NCI-H2107 treated with DMSO at 0.1 percent for 48 hours (cell line): Measurements from ENCODE around the gene SPC25.
A peak's percentile ranks its signal among the peaks of the same experiment; 100 is the strongest.

ENCODE experiments used
- DNase-seq: peaks from one replicate; lab custom pipeline; 2025; ENCODE audit not compliant: unreplicated experiment; lab: John Stamatoyannopoulos, UW

The SPC25 gene

GRCh38 chr2:168848225-168848624 is 42.0 kb downstream of the SPC25 start:
- peak; percentile 63 for DNase-seq

DNA sequence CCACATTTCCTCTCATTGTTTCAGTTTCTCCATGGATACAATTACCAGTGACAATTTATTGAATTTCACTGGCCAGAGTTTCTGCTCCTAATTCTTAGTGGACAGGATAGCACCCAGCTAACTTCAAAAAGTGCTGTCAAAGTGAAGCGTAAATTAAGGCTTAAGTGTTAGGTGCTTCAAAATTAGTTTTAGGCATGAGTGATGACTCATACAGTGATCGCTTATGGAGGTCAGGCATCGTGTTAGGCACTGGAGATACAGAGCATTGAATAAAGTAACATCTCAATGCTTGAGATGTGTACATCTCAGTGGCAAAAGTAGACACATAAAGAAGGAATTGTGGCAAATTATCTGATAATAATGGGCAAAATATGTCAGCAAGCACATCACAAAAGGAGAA is 47.0 kb downstream of the SPC25 start:
- no peak for DNase-seq

- no peak for DNase-seq
Measured at GRCh38 chr2:168841445-168841844, 48.8 kb downstream of the SPC25 start.

GRCh38 chr2:168835969-168836368 is 54.3 kb downstream of the SPC25 start:
- DNase-seq = no peak

DNA sequence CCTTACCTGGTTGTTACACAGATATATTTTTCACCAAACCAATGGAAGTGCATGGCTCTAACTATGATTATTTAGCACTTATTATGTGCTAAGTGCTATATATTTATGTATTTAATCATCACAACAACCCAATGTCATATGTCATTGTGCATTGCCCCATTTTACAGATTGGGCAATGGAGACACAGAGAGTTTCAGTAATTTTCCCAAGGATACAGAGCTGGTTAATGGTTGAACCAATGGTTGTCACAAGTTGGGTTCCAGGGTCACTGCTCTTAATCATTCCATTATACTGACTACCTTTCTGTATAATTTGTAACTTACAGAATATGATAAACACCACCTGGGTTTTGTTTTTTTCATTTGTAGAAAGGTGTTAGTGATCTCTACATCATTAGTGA is 58.6 kb downstream of the SPC25 start:
- no peak for DNase-seq

- DNase-seq = no peak
Measured at GRCh38 chr2:168830958-168831357, 59.3 kb downstream of the SPC25 start.

DNA sequence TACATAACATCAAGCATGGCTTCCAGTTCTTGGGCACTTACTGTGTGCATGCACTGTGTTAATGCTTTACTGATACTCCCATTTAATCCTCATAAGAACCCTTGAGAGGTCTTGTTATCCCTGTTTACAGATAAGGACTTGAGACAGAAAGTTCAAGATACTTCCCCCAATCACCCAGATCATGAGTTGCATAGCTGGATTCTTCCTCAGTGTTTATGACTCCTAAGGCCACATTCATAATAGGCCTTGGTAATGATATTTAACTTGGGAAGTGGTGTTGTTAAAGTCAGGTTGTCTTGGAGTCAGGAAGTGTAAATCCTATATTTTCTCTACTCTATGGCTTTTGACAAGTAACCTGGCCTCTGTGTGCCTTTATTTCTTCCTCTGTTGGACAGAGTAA is 65.1 kb downstream of the SPC25 start:
- no peak for DNase-seq

GRCh38 chr2:168821992-168822391 is 68.2 kb downstream of the SPC25 start:
- no peak for DNase-seq

GRCh38 chr2:168821577-168821976 is 68.7 kb downstream of the SPC25 start:
- no peak for DNase-seq
